C4-2B (cell line): Measurements from ENCODE around the gene MYO9B.

ENCODE experiments used
- ZFX ChIP-seq: fragments of 450-650 bp; IDR thresholded peaks from 2 replicates; pipeline ENCODE4 v1.6.1; 2017
- TF ChIP-seq, protein P1 (sequence below): fragments of 450-650 bp; conservative IDR thresholded peaks from 2 replicates; pipeline ENCODE4 v1.5.1; 2017; ENCODE audit warnings: mild to moderate bottlenecking

DNA sequence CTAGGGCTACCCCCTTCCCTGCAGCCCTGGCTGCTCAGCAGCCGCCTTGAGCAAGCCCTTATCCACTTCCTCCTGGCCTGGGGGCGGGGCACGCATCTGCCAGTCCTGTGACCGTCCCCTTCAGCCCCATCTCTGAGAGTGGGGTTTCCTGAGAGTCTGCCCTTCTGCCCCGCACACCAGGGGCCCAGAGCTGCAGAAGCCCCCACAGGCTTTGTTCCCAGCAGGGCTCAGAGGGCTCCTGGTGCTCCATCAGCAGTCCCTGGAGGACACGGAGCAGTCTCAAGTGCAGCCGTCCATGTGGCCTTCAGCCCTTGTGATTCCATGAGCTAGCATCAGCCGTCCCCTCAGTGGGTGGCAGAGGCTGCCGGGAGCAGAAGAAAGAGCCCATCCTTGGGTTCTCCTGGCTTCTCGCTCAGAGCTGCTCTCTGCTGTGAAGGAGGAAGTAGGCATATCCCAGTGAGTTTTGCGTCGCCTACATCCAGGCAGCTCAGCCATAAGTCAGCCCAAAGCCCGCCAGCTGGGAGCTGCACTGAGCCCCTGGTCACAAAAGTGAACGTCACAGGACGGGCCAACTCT is 16.3 kb downstream of the MYO9B start:
- TF ChIP-seq, protein P1, sequence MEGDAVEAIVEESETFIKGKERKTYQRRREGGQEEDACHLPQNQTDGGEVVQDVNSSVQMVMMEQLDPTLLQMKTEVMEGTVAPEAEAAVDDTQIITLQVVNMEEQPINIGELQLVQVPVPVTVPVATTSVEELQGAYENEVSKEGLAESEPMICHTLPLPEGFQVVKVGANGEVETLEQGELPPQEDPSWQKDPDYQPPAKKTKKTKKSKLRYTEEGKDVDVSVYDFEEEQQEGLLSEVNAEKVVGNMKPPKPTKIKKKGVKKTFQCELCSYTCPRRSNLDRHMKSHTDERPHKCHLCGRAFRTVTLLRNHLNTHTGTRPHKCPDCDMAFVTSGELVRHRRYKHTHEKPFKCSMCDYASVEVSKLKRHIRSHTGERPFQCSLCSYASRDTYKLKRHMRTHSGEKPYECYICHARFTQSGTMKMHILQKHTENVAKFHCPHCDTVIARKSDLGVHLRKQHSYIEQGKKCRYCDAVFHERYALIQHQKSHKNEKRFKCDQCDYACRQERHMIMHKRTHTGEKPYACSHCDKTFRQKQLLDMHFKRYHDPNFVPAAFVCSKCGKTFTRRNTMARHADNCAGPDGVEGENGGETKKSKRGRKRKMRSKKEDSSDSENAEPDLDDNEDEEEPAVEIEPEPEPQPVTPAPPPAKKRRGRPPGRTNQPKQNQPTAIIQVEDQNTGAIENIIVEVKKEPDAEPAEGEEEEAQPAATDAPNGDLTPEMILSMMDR: no peak
- no peak for TF ChIP-seq ZFX
